Motor neuron (in vitro differentiated cells): ENCODE measurements around the gene MYOF. TPM values are rescaled to one million over a fixed set of nuclear protein-coding genes. Genes with fewer than 3 reads are reported as not detected.
"Not testable (repeated sequence)": the region's sequence is repeated elsewhere in the genome, so short reads cannot be mapped to it uniquely, and the experiment has no call there.

Experiments
- ATAC-seq, 8 experiments: fragments of 200-7000 bp; cut with Tn5 transposase; replicated peaks in 6 of 8; 2 replicates each; pipeline ENCODE4 v1.8.0; 2021; ENCODE audit warnings: mild to moderate bottlenecking in 8 of 8, moderate library complexity in 8 of 8
- H3K27ac ChIP-seq, 2 donors: fragments of 250-450 bp; sonication (Bioruptor Pico); 2 replicates each; pipeline ENCODE4 v1.9.0; 2021; ENCODE audit warnings: antibody characterized with exemption in 2 of 2, mild to moderate bottlenecking in 2 of 2, moderate library complexity in 1 of 2
- H3K4me1 ChIP-seq, 2 donors: fragments of 250-450 bp; sonication (Bioruptor Pico); replicated peaks in 1 of 2; 2 replicates each; pipeline ENCODE4 v1.6.1; 2021; ENCODE audit warnings: antibody characterized with exemption in 2 of 2, mild to moderate bottlenecking in 2 of 2, moderate library complexity in 1 of 2
- H3K4me3 ChIP-seq, 5 donors: fragments of 250-450 bp; sonication (Bioruptor Pico); 2 replicates each; pipeline ENCODE4 v1.9.0; 2021; ENCODE audit warnings: antibody characterized with exemption in 5 of 5, mild to moderate bottlenecking in 5 of 5, moderate library complexity in 4 of 5
- WGBS, 10 experiments: fragments of 450-650 bp; shearing (Covaris generic); methylation state at CpG; one replicate each; pipeline ENCODE4 v1.0.0; 2022; 5-methylcytosine and 5-hydroxymethylcytosine counted together
- in situ Hi-C, 9 experiments: fragments of 400-800 bp; cut with MboI; loops; one replicate each; pipeline ENCODE4 v1.15.0; 2021; ENCODE audit warnings: low sequenced_read_pairs in 9 of 9, low pct_unique_long_range_greater_than_20kb in 2 of 9; ENCODE audit not compliant: unreplicated experiment in 9 of 9
- total RNA-seq, 8 experiments: library from RNA; unstranded; fragments of 300-600 nt; gene quantifications; 2 replicates each; pipeline versions ENCODE4 v1.2.3 to v1.2.4, GENCODE V29; 2022

The MYOF gene
- total RNA-seq, 8 experiments from 2014 or later, result 0.29 to 258 (median 13.7) TPM

DNA sequence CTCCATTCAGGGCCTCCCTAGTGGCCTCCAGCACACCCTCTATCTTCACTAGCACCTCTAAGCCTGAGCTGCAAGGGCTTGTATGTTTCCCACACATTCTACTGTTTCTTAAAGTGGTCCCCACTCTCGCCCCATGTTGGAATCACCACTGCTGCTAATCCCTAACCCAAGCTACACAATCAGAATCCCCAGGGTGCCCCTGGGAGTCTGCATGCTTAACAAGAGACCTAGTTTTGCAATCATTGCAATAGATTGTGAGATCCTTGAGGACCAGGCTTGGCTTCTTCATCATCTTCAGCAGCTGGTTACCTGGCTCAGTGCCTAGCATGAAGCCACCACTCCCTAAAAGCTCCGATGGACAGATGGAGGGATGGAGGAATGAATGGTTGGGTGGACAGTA lies 113.9 kb downstream of the MYOF start:
- H3K4me1 ChIP-seq, result no peaks in the 10 kb centered on the region
- WGBS, 10 experiments, result 20 to 100% (median 80%) methylated on average over 1 to 2 of the region's 2 CpGs; no CpG with 5 or more reads in 3 of the 10 experiments
- no peak for ATAC-seq
- in situ Hi-C loops, result no loop called here
- H3K4me3 ChIP-seq, result no peak overlapping the region
- no peak overlapping the region for H3K27ac ChIP-seq

DNA sequence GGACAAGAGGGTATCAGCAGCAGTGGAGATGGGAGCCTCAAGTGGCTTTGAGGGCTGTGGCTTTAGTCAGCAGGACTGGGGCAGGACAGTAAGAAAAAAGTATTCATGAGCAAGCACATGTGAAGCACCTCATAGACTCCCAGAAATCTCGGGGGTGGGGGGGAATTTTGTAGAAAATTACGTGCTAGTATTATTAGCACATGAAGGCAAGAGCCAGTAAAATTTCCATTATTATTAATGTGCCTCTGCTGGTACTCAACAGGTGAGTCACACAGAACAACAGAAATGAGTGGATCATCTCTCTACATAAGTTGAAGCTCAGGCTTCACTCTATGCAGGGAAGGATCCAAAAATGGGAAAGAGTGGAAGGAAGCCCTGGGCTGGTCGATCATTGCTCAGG lies 114.5 kb downstream of the MYOF start:
- Histone ChIP-seq H3K4me3 (no peak overlapping the region), H3K27ac (no peak overlapping the region), H3K4me1 (no peaks in the 10 kb centered on the region)
- in situ Hi-C loops, result no loop called here
- whole genome bisulfite sequencing, 10 experiments, result 50 to 100% (median 76%) methylated on average over 1 to 3 of the region's 3 CpGs; no CpG with 5 or more reads in 4 of the 10 experiments
- no peak for ATAC-seq

DNA sequence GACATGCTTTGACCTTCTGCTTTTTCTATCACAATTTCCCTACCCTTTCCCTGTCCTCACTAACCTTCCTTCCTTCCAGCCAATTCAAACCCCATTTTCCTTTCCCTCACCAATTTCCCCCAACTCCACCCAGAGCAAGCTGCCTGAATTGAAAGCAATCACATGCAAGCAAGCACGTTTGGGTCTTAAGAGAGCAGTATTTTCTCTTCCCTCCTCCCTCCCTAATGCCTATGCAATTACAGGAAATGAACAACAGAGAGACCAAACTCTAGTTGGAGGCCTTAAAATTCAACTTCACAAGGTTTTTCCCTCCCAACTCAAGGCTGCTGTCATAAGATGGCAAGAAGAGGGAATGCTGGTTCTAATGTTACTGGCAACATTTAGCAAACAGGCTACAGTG lies 117.2 kb downstream of the MYOF start:
- Histone ChIP-seq H3K4me1 (no peaks in the 10 kb centered on the region), H3K4me3 (no peak overlapping the region), H3K27ac (no peak overlapping the region)
- peak in 2 of 8 experiments; percentile 74 to 79 for ATAC-seq
- in situ Hi-C loops, result no loop called here
- WGBS, 10 experiments, result 10 to 63% (median 40%) methylated on average over 1 of the region's 1 CpG; no CpG with 5 or more reads in 2 of the 10 experiments

DNA sequence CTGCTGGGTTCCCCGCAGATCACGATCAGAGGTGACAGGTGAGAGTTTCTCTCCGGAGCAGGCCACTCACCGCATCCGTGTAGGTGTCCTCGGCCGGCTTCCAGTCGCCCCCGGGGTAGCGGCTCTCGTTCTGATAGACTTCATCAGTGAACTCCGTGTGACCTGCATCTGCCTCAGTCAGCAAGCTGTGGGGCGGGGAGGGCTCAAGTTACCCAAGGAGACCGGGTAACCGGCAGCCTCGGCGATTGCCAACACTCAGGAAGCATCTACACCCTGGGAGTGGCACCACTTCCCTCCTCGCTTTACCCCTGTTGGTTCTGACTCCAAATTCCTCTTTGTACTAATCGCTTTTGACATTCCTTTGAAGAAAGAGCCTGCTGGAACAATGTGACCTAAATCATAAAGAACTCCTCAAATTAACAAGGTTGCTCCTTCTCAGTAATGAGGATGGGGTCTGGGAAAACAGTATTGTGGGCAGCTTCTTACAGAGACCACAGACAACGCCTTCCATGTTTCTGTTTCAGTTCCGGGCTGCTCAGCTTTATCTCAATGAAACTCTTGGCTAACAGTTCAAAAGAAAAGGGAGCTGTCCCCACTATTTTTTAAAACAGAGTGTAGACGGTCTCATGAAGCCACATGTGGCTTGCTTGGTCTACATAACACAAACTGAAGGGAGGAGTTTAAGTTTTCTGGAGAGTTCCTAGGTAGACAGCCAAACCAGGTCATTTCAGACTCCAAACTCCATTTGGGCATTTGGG lies 118.1 kb downstream of the MYOF start:
- Histone ChIP-seq H3K4me3 (no peak overlapping the region), H3K27ac (no peak overlapping the region), H3K4me1 (no peaks in the 10 kb centered on the region)
- ATAC-seq, result peak in 2 of 8 experiments; percentile 54 to 75
- in situ Hi-C loops, result no loop called here
- WGBS, 10 experiments, result 67 to 100% (median 87%) methylated on average over 1 to 21 of the region's 22 CpGs

DNA sequence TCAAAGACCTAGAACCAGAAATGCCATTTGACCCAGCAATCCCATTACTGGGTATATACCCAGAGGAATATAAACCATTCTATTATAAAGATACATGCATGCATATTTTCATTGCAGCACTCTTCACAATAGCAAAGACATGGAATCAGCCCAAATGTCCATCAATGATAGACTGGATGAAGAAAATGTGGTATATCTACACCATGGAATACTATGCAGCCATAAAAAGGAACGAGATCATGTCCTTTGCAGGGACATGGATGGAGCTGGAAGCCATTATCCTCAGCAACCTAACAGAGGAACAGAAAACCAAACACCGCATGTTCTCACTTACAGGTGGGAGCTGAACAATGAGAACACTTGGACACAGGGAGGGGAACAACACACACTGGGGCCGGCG lies 123.7 kb downstream of the MYOF start:
- in situ Hi-C loops, H3K4me1 ChIP-seq: not testable (repeated sequence)
- 89 to 100% (median 100%) methylated on average over 2 to 4 of the region's 4 CpGs; no CpG with 5 or more reads in 3 of the 10 experiments for WGBS, 10 experiments

DNA sequence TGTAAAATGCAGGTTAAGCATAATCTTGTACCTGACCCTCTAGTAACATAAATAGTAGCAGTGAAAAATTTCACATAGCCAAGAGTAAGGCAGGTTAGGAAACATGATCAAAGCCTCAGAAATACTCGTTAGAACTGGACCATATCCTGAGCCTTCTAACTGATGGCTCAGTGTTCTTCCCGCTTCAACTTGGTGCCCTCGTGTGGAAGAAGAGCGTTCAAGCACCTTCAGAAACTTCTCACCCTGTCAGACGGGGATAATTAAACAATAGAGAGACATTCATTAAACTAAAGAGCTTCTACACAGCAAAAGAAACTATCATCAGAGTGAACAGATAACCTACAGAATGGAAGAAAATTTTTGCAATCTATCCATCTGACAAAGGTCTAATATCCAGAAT lies 124.5 kb downstream of the MYOF start:
- WGBS, 10 experiments, result 0 to 50% (median 10%) methylated on average over 2 to 5 of the region's 5 CpGs; no CpG with 5 or more reads in 1 of the 10 experiments
- H3K4me3 ChIP-seq, result no peak overlapping the region
- no peaks in the 10 kb centered on the region for H3K4me1 ChIP-seq
- in situ Hi-C loops, result no loop called here
- H3K27ac ChIP-seq, result no peak overlapping the region
- peak in 6 of 8 experiments; percentile 40 to 77 (median 64) for ATAC-seq

More for the DNA sequence above, 123.7 kb downstream of the MYOF start:
- H3K27ac ChIP-seq, ATAC-seq, H3K4me3 ChIP-seq: not testable (repeated sequence)

DNA sequence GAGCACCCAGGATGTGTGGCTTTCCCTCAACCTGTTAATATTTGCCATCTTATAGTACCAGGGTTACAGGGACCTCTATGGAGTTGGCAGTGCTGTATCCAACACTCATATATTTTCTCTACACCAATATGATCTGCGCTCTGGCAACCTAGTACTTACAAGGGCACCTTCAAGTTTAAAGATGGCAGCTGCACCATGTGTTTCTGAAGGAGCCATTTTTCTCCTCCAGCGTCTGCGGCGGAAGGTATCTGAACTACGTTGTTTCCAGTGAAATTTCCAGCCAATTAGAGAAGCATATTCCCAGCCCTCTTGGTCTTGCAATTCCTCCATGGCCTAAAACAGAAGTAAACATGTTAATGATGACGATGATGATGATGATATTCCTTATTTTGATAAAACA lies 125.6 kb downstream of the MYOF start:
- whole genome bisulfite sequencing, 10 experiments, result 89 to 100% (median 100%) methylated on average over 1 to 6 of the region's 6 CpGs; no CpG with 5 or more reads in 1 of the 10 experiments

DNA sequence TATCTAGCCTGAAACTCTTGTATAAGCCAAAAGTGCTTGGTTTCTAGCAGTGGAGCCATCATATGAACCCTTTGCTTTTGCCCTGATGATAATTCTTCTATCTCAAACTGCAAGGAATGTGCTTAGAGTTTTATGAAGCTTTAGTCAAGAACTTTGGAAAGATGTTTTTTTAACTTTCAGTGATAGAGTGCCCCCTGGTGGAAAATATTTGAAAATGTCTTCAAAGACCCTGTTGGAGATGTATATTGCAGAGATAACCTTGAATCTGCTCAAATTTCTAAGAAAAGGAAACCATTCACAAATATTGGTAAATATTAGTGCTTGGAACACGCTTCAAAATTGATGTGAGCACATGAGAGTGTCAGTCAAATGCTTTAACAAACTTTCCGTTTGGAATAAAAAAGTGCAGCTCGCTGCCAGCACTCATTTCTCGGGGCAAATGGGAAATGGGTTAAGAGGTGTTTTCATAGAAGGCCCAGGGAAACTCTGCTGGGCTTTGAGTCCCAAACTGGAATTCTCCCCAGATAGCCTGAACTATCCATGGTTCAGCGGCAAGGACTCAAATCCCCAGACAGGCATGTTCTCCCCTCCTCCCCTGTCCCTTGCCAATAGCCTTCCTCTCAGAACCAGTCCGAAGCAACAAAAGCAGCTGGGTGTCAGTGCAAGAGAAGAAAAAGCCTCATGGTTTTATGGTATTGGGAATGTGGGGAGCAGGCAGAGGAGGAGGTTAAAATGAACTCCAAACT lies 129.3 kb downstream of the MYOF start:
- 0 to 100% (median 40%) methylated on average over 1 to 5 of the region's 6 CpGs; no CpG with 5 or more reads in 1 of the 10 experiments for WGBS, 10 experiments
- peak in 4 of 8 experiments; percentile 19 to 49 (median 36) for ATAC-seq
- in situ Hi-C loops, result no loop called here
- no peaks in the 10 kb centered on the region for H3K4me1 ChIP-seq
- H3K27ac ChIP-seq, result no peak overlapping the region
- no peak overlapping the region for H3K4me3 ChIP-seq

More for the DNA sequence above, 125.6 kb downstream of the MYOF start:
- ATAC-seq, result no peak
- in situ Hi-C loops, result no loop called here
- Histone ChIP-seq H3K27ac (no peak overlapping the region), H3K4me3 (no peak overlapping the region), H3K4me1 (no peaks in the 10 kb centered on the region)

DNA sequence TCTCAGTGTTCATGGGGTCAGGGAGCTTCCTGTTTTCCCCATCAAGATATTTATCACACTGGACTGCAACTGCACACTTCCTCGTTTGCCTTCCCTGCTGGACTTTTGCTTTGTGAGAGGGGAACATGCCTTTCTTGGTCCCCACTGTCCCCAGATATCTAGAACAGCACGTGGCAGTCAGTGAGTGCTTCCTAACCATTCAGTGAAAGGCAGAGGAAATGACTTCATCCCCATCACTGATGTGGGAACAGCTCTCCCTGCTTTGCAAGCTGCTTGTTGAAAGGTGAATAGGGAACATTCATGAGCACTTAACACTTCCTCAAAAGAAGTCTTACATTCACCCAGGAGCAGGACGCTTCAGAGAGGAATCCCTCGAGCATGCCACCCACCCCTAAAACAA lies 135.4 kb downstream of the MYOF start:
- Histone ChIP-seq H3K4me3 (no peak overlapping the region), H3K4me1 (peaks cover 5 to 7% of the 10 kb centered on the region in 2 donors), H3K27ac (no peak overlapping the region)
- in situ Hi-C loops, result no loop called here
- WGBS, 10 experiments, result 0 to 60% (median 40%) methylated on average over 1 to 4 of the region's 4 CpGs; no CpG with 5 or more reads in 2 of the 10 experiments
- peak in 5 of 8 experiments; percentile 26 to 78 (median 61) for ATAC-seq

DNA sequence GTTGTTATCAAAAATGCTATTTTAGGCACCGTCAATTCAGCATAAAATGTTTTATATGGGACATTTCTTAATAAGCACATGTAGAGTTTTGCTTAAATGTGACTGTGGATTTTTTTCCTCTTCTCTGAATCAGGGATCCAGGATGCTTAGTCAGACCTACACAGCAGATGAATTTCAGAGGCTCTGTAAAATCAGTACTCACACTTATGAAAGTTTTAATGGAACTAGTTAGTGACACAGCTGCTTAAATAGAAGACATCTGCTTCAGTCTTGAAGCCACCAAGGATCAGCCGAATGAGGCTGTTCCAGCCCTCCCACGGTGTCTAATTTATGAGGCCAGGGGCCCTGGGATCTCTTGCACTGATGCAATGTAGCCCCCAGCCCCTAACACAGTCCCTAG lies 136.0 kb downstream of the MYOF start:
- in situ Hi-C loops, result no loop called here
- WGBS, 10 experiments, result 5 to 100% (median 60%) methylated on average over 1 to 3 of the region's 3 CpGs; no CpG with 5 or more reads in 1 of the 10 experiments
- H3K27ac ChIP-seq, result no peak overlapping the region
- ATAC-seq, result peak in 2 of 8 experiments; percentile 22 to 45
- H3K4me1 ChIP-seq, result peaks cover 5 to 7% of the 10 kb centered on the region in 2 donors
- no peak overlapping the region for H3K4me3 ChIP-seq

DNA sequence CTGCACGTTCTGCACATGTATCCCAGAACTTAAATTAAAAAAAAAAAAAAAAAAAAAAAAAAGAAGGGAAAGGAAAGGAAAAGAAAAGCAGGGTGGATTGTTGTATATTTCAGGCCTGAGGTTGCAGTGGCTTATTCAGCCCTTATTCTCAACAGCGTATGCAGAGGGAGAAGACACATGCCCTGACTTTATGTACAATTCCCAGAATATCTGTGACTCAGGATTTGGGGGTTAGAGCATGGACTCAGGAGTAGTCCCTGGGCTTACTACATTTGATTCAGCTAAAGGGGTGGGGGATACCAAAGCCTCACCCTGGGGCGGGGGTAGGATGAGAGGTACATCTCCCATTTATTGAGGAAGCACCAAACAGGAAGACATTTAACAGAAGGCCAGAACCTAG lies 137.4 kb downstream of the MYOF start:
- ATAC-seq, result peak in 2 of 8 experiments; percentile 83 to 87

DNA sequence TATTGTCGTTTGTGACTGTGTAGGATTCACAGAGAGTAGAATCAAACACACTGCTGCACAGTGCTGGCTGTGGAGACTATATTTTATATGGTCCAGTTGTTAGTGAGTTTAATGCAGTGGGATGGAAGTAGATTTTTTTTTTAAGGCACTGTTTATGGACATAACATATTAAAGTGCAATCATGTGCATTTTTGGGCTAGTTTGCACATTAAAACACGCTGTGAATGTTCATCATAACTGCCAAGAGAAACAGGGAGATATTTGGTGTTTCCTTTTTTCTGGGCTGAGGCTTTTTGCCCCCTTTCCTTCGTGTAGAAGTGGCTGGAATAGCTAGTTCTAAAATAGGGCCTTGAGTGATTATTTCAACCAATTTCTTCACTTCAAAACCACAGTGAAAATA lies 139.2 kb downstream of the MYOF start:
- H3K27ac ChIP-seq, result no peak overlapping the region
- peak in 1 of 8 experiments; percentile 14 for ATAC-seq
- in situ Hi-C loops, result no loop called here
- WGBS, 10 experiments, result 41 to 100% (median 78%) methylated on average over 2 to 3 of the region's 3 CpGs; no CpG with 5 or more reads in 3 of the 10 experiments
- H3K4me1 ChIP-seq, result peaks cover 5 to 7% of the 10 kb centered on the region in 2 donors
- H3K4me3 ChIP-seq, result no peak overlapping the region

More for the DNA sequence above, 137.4 kb downstream of the MYOF start:
- WGBS, 10 experiments, result 27 to 92% (median 85%) methylated on average over 1 to 2 of the region's 3 CpGs; no CpG with 5 or more reads in 1 of the 10 experiments
- Histone ChIP-seq H3K4me1 (peaks cover 5 to 7% of the 10 kb centered on the region in 2 donors), H3K27ac (no peak overlapping the region), H3K4me3 (no peak overlapping the region)
- in situ Hi-C loops, result no loop called here

DNA sequence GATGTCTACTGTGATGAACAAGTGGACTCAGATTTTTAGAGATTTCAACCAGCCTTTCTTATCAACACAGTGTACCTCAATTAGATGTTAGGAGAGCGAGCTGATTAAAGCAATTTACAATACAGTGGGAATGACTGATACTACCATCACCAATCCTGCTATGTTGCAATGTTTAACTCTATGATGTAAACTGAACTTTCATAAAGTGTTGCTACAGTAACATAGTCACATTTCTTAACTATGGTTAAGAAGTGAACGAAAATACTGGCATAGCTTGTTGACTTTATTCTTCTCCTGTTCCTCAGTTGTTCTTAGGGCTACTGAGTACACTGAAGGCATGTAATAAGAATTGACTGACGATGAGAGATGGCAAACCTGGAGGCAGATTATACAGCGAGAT lies 139.8 kb downstream of the MYOF start:
- in situ Hi-C loops, result no loop called here
- WGBS, 10 experiments, result 42 to 100% (median 87%) methylated on average over 1 to 4 of the region's 4 CpGs
- ATAC-seq, result no peak
- H3K27ac ChIP-seq, result no peak overlapping the region
- no peak overlapping the region for H3K4me3 ChIP-seq
- H3K4me1 ChIP-seq, result peaks cover 5 to 7% of the 10 kb centered on the region in 2 donors
